Activated gamma-delta T cell treated with anti-CD3 and anti-CD28 coated beads, Interleukin-2, amount 50 U/mL, for 16 hours (primary cell): ENCODE results near the gene TEX12.
"Not testable (repeated sequence)": the region's sequence is repeated elsewhere in the genome, so short reads cannot be mapped to it uniquely, and the experiment has no call there.

Experiments used
- DNase-seq: peaks from one replicate; pipeline ENCODE4 v3.0.0-alpha.2; 2020; ENCODE audit warnings: low read depth

TEX12 gene

DNA sequence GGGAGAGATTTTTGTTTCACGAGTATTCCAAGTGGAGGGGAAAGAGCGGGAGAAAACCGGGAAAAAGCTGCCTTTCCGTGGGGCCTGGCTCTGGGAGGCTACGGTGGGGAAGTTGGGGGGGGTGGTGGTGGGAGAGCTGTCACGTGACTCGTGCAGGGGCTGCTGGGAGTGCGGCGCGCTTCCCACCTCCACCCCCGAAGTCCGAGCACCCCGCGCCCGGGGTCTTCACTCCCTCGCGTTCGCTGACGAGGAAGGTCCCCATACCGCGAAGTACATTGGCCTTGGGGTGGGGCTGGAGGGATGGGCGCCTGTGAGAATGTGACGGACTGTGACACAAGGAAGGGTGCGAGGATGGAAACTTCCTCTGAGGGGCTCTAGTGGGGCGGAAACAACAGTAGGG is at the start of gene TEX12:
Gene TEX12, plus strand, starts transcription at position 228 of the 400 bp plus-strand sequence. CDS start 1,897 bp downstream, outside the sequence.
- no peak for DNase-seq

- DNase-seq = no peak
These were observed 49.0 kb upstream of the TEX12 start for GRCh38 chr11:112118176-112118575.

DNA sequence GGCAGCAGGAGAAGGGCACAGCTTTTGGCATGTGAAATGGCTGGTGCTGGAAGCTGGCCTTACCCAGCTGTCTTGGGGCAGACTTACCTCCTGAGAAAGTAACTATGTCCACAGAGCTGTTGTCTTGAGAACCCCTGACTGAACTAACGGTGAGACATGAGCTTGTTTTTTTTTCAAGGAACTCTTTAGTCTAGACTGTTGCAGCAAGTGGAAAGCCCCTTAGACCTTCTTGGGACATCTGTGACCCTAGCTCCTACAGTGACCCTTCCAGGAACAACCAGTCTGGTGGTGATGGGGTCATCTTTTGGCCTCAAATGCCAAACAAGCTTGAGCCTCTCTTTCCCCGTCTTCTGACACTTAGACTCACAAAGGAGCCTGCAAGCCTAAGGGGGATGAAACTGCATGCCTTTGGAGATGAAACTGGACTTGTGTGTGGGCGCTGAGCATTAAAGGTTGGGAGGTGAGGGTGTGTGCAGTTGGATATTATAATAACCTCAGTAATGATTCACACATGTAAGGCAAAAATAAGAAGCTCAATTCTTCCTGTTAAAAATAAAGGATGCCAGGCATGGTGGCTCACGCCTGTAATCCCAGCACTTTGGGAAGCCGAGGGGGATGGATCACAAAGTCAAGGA is 45.1 kb upstream of the TEX12 start:
- no peak for DNase-seq

DNA sequence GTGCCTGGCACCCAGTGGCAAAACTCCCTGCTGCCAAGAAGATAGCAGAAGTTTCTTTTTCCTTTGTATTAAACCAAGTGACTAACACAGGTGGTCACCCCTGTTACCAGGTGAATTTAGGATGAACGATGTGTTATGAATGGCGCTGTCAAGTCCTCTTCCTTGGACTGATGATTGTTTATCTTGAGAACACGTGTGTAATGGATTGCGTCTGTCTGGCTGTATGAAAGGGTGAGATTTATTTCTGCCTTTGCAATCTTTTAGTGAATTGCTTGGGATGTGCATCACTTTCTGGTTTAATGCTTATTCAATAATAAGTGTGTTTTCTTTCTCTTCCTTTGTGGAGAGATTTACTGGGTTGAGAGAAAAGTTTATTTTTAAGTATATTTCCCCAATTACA is 44.0 kb upstream of the TEX12 start:
- DNase-seq = no peak

GRCh38 chr11:112127056-112127455 is 40.1 kb upstream of the TEX12 start:
- DNase-seq = no peak

DNA sequence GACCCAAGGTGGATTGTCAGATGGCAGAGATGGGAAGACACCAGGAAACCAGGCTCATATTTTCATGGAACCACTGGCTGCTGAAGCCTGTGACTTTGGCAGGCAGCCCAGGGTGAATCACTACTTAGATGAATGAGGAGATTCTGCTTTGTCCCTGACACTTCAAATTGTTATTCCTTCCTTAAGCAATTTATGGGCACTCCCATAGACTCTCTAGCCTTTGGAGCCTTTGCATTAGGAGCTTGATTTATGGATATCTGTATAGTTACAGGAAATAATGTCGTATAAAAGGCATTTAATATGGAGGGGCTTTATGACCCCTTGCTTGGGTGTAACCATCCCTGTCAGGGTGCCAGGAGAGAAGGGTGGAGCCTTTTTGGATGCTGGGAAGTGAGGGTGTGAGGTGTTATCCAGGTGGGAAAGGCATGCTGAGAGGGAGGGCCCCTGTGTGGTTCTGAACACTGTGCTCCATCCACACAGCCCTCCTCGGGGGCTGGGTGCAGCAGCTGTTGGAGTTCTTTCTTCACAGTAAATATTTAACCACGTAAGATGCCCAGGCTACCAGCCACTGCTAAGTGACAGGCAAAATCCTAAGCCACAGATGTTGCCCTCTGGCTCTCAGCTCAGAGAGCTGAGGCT is 38.6 kb upstream of the TEX12 start:
- no peak for DNase-seq

DNA sequence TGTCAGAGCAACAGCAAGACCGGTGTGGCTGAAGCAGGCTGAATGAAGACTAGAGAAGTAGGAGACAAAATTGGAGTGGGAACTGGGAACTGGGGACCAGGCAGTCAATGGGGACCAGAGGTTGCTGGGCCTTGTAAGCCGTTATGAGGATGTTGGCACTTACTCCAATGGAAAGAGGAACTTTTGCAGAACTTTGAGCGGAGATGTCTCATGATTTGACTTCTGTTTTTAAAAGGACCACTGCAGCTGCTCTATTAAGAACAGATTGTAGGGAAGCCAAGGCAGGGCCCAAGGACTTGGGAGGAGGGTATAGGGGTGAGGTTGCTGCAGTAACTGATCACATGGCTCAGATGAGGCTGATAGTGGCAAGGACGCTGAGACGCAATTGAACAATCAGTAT is 37.5 kb upstream of the TEX12 start:
- no peak for DNase-seq

GRCh38 chr11:112132737-112133136 is 34.4 kb upstream of the TEX12 start:
- DNase-seq = no peak

DNA sequence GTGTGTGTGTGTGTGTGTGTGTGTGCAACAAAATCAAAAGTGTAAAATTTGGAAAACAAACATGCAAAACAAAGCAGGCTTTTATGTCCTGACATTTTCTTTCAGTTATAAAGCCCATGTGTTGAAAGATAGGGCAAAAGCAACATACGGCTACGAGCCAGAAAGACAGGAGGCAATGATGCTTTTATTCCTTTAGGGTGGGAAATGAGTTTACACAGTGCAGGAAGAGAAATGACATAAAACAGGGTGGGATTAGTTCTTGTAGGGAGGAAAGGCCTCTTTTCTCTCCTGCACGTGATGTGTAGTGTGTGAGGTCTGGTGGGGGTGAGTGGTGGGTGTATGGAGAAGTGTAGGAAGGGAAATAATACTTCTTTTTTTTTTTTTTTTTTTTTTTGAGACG is 32.7 kb upstream of the TEX12 start:
- no peak for DNase-seq

DNA sequence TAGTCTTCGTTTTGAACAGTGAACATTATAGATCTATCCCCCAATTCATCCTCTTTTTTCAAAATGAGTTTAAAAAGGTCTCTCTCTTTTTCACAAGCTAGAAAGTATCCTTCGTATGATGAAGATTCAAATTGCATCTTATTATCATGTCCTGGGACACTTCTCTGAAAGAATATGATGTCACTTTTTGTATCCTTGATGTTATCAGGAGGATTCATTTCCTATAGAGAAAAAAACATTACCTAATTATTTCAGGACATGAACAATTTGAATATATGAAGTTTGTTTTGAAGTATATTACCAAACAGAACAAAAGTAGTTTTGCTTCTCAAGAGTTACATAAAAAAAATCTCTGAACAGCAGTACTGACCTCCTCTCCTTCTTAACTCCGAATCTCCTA is 23.6 kb upstream of the TEX12 start:
- DNase-seq = no peak

- DNase-seq = no peak
These were observed 16.7 kb upstream of the TEX12 start for GRCh38 chr11:112150517-112150916.

DNA sequence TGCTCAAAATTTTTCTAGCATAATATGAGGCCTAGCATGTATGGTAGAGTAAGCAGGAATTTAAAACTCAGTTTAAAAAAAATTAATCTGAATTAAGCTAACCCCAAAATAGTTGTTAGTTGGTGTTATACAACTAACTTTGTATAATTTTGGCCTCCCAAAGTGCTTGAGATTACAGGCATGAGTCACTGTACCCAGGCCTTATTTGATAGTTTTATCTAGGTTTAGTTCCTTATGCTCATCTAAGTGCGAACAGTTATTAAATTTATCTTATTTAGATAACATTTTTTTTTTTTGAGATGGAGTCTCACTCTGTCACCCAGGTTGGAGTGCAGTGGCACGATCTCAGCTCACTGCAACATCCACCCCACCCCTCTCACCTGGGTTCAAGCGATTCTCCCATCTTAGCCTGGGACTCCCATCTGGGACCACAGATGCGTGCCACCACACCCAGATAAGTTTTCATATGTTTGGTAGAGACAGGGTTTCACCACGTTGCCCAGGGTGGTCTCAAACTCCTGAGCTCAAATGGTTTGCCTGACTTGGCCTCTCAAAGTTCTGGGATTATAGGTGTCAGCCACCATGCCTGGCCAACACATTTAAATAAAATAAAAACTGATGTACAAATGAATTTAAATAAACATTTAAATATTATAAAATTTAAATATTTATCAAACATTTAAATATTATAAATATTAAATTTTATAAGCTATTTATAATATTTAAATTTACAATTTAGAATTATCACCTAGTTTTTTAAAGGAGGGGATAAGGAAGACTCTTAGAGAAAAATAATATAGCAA is 10.8 kb upstream of the TEX12 start:
- DNase-seq = no peak

- DNase-seq = no peak
These were observed 10.0 kb upstream of the TEX12 start for GRCh38 chr11:112156956-112157766.

DNA sequence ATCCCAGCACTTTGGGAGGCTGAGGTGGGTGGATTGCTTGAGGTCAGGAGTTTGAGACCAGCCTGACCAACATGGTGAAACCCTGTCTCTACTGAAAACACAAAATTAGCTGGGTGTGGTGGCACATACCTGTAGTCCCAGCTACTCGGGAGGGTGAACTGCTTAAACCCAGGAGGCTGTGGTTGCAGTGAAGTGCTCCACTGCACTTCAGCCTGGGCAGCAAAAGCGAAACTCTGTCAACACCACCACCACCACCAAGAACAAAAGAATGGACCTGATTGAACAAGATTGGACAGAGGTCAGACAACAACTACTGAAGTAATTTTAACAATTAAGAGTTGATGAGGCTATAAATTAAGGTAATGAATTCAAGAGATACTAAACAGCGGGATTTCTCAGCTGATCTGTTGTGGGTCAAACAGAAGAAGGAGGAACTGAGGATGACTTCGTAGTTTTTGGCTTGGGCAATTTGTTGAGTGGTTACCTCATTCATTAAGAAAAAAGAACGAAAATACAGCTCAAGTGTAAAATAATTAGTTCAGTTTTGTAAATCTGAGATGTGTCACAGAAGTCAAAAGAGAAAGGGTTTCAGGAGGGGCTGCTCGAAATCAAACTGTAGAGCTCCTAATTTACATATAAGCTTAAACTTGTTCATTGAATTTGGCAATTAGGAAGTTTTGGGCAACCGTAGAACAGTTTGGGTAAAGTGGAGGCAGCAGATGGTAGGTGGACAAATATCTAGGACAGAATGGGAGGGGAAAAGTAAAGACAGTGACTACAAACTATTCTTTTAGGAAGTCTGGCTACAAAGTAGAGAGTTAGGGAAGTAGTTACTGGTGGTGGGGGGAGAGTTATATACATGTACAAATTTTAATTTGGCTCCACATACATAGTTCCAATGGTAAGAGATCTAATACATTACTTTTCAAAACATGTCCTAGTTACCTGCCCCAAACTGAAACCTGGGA is 7.8 kb upstream of the TEX12 start:
- no peak for DNase-seq

DNA sequence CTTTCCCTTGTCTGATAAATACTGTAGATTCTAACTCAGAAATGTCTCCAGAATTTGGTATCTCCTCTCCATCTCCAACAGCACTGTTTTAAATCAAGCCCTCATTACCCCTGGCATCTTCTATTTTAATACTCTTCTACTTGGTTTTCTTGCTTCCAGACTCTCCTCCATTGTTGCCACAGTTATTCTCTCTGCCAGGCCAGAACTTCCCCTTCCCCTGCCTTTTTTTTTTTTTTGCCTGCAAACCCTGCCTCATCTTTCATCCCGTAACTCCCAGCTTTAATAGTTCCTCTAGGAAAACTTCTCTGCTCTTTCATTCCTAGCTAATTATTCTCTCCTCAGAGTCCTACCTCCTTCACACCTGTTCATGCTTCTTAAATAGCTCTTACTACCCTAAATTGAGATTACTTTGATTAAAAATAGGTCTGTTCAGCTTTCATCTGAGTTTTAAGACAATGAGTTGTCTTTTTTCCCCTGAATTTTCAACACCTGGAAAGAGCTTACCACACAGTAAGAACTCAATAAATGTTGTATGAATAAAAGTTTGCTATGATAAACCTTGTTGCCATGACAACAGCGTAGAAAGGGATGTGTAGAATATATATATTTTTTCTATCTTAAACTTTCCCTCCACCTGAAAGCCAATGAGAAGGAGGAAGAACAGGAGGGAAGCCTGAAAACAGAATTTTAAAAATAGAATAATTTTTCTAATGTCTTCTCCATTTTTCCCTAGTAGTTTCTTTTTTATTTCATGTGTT is 6.9 kb upstream of the TEX12 start:
- no peak for DNase-seq

GRCh38 chr11:112161012-112161411 is 6.2 kb upstream of the TEX12 start:
- no peak for DNase-seq

GRCh38 chr11:112162200-112162599 is 5.0 kb upstream of the TEX12 start:
- DNase-seq = not testable (repeated sequence)

GRCh38 chr11:112162761-112163546 is 4.2 kb upstream of the TEX12 start:
- DNase-seq = no peak

DNA sequence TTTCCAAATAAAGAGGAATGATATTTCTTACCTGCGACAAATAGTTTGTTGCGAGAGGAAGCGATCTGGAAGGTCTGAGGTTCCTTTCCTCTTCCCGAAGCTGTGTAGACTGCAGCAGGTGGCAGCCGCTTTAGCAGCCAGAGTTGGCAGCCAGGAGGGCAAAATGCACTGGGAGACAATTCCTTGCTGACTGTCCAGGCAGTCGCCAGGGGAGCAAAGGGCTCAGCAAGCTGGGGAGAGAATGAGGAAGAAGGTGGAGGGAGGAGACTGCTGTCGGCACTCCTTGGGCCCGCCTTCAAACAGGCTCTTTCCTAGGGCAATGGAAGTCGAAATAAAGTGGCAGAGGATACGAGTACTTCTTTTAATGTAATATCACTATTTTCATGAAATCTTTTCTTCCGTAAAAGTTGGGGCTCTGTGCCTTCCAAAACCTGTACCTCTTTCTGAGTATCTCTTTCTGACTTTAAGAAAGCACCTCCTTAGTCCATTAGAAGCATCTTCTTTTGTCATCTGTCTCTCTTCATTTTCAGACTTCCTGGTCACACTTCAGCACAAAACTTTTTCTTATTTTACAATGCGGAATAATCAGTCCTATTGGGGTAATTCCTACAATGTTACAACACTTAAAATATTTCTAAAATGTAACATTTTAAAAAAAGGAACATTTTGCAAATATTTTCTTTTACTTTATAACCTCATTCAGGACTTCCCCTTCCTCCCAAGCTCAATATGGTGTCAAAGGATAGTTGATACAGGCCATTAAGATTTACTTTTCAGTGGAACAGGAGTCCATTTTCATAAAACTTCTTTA is 3.1 kb upstream of the TEX12 start, which contains the start of gene IL18:
Gene IL18, minus strand, starts transcription at position 220 of the 811 bp plus-strand sequence. CDS start 9,041 bp downstream, outside the sequence.
- DNase-seq = no peak
